ENCODE data around the gene LY86.

Gene LY86

GRCh38 chr6:6682225-6682624 lies 93.7 kb downstream of the LY86 start:
- no peak for DNase-seq (ENCODE audit: low read depth)

- DNase-seq (ENCODE audit: low read depth): no peak
These were observed 95.7 kb downstream of the LY86 start for GRCh38 chr6:6683969-6684833.

GRCh38 chr6:6685249-6686040 lies 96.9 kb downstream of the LY86 start:
- no peak for DNase-seq (ENCODE audit: low read depth)

GRCh38 chr6:6686176-6686575 lies 97.7 kb downstream of the LY86 start:
- no peak for DNase-seq (ENCODE audit: low read depth)

- DNase-seq (ENCODE audit: low read depth): no peak
These were observed 98.5 kb downstream of the LY86 start for GRCh38 chr6:6686748-6687601.

- no peak for DNase-seq (ENCODE audit: low read depth)
These were observed 99.8 kb downstream of the LY86 start for GRCh38 chr6:6688283-6688682.

GRCh38 chr6:6688951-6689350 lies 100.4 kb downstream of the LY86 start:
- no peak for DNase-seq (ENCODE audit: low read depth)

GRCh38 chr6:6689400-6690143 lies 101.1 kb downstream of the LY86 start:
- DNase-seq (ENCODE audit: low read depth): no peak

- no peak for DNase-seq (ENCODE audit: low read depth)
These were observed 101.6 kb downstream of the LY86 start for GRCh38 chr6:6690144-6690483.

GRCh38 chr6:6694368-6694780 lies 105.9 kb downstream of the LY86 start:
- no peak for DNase-seq (ENCODE audit: low read depth)

GRCh38 chr6:6694825-6695624 lies 106.5 kb downstream of the LY86 start:
- DNase-seq (ENCODE audit: low read depth): no peak

GRCh38 chr6:6695625-6696276 lies 107.2 kb downstream of the LY86 start:
- no peak for DNase-seq (ENCODE audit: low read depth)

- DNase-seq (ENCODE audit: low read depth): no peak
These were observed 108.5 kb downstream of the LY86 start for GRCh38 chr6:6696867-6697531.

- DNase-seq (ENCODE audit: low read depth): no peak
These were observed 109.1 kb downstream of the LY86 start for GRCh38 chr6:6697620-6698019.

- DNase-seq (ENCODE audit: low read depth): no peak
These were observed 111.3 kb downstream of the LY86 start for GRCh38 chr6:6699741-6700367.

- DNase-seq (ENCODE audit: low read depth): no peak
These were observed 112.1 kb downstream of the LY86 start for GRCh38 chr6:6700407-6701270.

- no peak for DNase-seq (ENCODE audit: low read depth)
These were observed 113.3 kb downstream of the LY86 start for GRCh38 chr6:6701864-6702263.

GRCh38 chr6:6703699-6704098 lies 115.2 kb downstream of the LY86 start:
- no peak for DNase-seq (ENCODE audit: low read depth)

Measured in T follicular helper cell (primary cell).